GM23338 (cell line): ENCODE results near the gene NUCB1. TPM values are rescaled to one million over a fixed set of nuclear protein-coding genes. Genes with fewer than 3 reads are reported as not detected.
A peak's percentile ranks its signal among the peaks of the same experiment; 100 is the strongest.

Experiments
- ATAC-seq: fragments of 200-7000 bp; cut with Tn5 transposase; 3 replicates; pipeline ENCODE4 v1.9.1; 2020
- DNase-seq: peaks from one replicate; pipeline ENCODE4 v3.0.0-alpha.2; 2015; ENCODE audit warnings: low spot score
- H2AFZ ChIP-seq: fragments of 200-600 bp; sonication (generic); 2 replicates; pipeline ENCODE4 v1.8.0; 2016; ENCODE audit warnings: antibody characterized with exemption, mild to moderate bottlenecking, moderate library complexity
- H3F3A ChIP-seq: fragments of 200-600 bp; sonication (generic); replicated peaks from 2 replicates; pipeline ENCODE4 v1.8.0; 2017; ENCODE audit warnings: antibody characterized with exemption, mixed run types, low read depth
- H3K27ac ChIP-seq: fragments of 200-600 bp; sonication (generic); 2 replicates; pipeline ENCODE4 v1.6.1; 2016; ENCODE audit warnings: low read depth
- H3K27me3 ChIP-seq: fragments of 200-600 bp; sonication (generic); 2 replicates; pipeline ENCODE4 v1.8.0; 2016; ENCODE audit warnings: mild to moderate bottlenecking, mixed run types, moderate library complexity; ENCODE audit not compliant: insufficient read depth
- H3K36me3 ChIP-seq: fragments of 200-600 bp; sonication (generic); 2 replicates; pipeline ENCODE4 v1.8.0; 2016; ENCODE audit warnings: mild to moderate bottlenecking; ENCODE audit not compliant: insufficient read depth
- H3K4me1 ChIP-seq: fragments of 200-600 bp; sonication (generic); 2 replicates; pipeline ENCODE4 v1.8.0; 2016; ENCODE audit warnings: mild to moderate bottlenecking, moderate library complexity; ENCODE audit not compliant: insufficient read depth
- H3K4me2 ChIP-seq: fragments of 200-600 bp; sonication (generic); 2 replicates; pipeline ENCODE4 v1.7.1; 2017; ENCODE audit warnings: mixed run types
- H3K4me3 ChIP-seq: fragments of 200-600 bp; sonication (generic); 2 replicates; pipeline ENCODE4 v1.6.1; 2016; ENCODE audit warnings: mixed run types
- H3K79me2 ChIP-seq: fragments of 200-600 bp; sonication (generic); replicated peaks from 2 replicates; pipeline ENCODE4 v1.8.0; 2017; ENCODE audit warnings: mild to moderate bottlenecking; ENCODE audit not compliant: insufficient read depth
- H3K9me2 ChIP-seq: fragments of 200-600 bp; sonication (generic); 2 replicates; pipeline ENCODE4 v1.8.0; 2017; ENCODE audit not compliant: insufficient read depth
- H4K20me1 ChIP-seq: fragments of 200-600 bp; sonication (generic); replicated peaks from 2 replicates; pipeline ENCODE4 v1.8.0; 2017; ENCODE audit warnings: mild to moderate bottlenecking; ENCODE audit not compliant: insufficient read depth
- H3K27ac Mint-ChIP-seq: 2 replicates; pipeline ENCODE4 v1.8.0; 2020; ENCODE audit warnings: inconsistent platforms, mild to moderate bottlenecking, moderate library complexity, mixed read lengths
- H3K27me3 Mint-ChIP-seq: 3 replicates; pipeline ENCODE4 v1.8.0; 2022; ENCODE audit warnings: low read depth, mild to moderate bottlenecking, moderate library complexity, mixed read lengths, inconsistent platforms; ENCODE audit not compliant: insufficient read depth, poor library complexity
- H3K36me3 Mint-ChIP-seq: 3 replicates; pipeline ENCODE4 v1.8.0; 2021; ENCODE audit warnings: low read depth, mild to moderate bottlenecking, inconsistent platforms, moderate library complexity, mixed read lengths
- H3K4me1 Mint-ChIP-seq: 3 replicates; pipeline ENCODE4 v1.8.0; 2020; ENCODE audit warnings: mild to moderate bottlenecking, inconsistent platforms, mixed read lengths
- H3K4me3 Mint-ChIP-seq: 3 replicates; pipeline ENCODE4 v1.8.0; 2021; ENCODE audit warnings: moderate library complexity, mild to moderate bottlenecking, inconsistent platforms, mixed read lengths
- H3K9me3 Mint-ChIP-seq: 3 replicates; pipeline ENCODE4 v1.8.0; 2020; ENCODE audit warnings: moderate library complexity, mild to moderate bottlenecking, inconsistent platforms, mixed read lengths
- CREB1 ChIP-seq: fragments of 250-450 bp; sonication (Bioruptor Pico); IDR thresholded peaks from 2 replicates; pipeline ENCODE4 v1.5.0; 2020; ENCODE audit warnings: low read depth, mild to moderate bottlenecking, moderate library complexity
- JUNB ChIP-seq: IDR thresholded peaks from one replicate; pipeline ENCODE4 v1.6.1; 2016; ENCODE audit warnings: antibody characterized with exemption; ENCODE audit not compliant: unreplicated experiment
- NANOG ChIP-seq: IDR thresholded peaks from 2 replicates; pipeline ENCODE4 v1.6.1; 2016; ENCODE audit warnings: antibody characterized with exemption, borderline replicate concordance
- POLR2AphosphoS5 ChIP-seq: IDR thresholded peaks from 2 replicates; pipeline ENCODE4 v1.6.1; 2016; ENCODE audit warnings: antibody characterized with exemption, low read depth
- ZNF462 ChIP-seq: fragments of 250-450 bp; sonication (Bioruptor Pico); IDR thresholded peaks from 2 replicates; pipeline ENCODE4 v1.5.0; 2020; ENCODE audit warnings: mild to moderate bottlenecking, moderate library complexity
- polyA plus RNA-seq: library from polyadenylated mRNA; unstranded; fragments of >200 nt; fragmentation: Nextera tagmentation; extraction: Ambion mirVana; gene quantifications from 2 replicates; pipeline ENCODE4 v1.2.1, GENCODE V29; 2016
- total RNA-seq: library from RNA; depleted of rRNA; stranded (reverse); fragments of >200 nt; shearing (Covaris generic); gene quantifications from 2 replicates; pipeline ENCODE4 v1.2.3, GENCODE V29; 2014

The NUCB1 gene
- total and polyA plus RNA-seq, 2 experiments from 2014 or later, result 57.1 to 163 TPM

- no peak for TF ChIP-seq ZNF462 (CRISPR knock-in tag)
- TF ChIP-seq CREB1, result no peak
Observed at GRCh38 chr19:48928164-48929025, 28.3 kb downstream of the NUCB1 start (continued).

- Mint-ChIP-seq H3K9me3 (no peaks in the 10 kb centered on the region; the same call in 2 of the 3 replicates), H3K36me3 (no peaks in the 10 kb centered on the region), H3K27ac (peak within 1 kb of the TSS; percentile 45), H3K4me1 (peaks cover 14% of the 10 kb centered on the region), H3K4me3 (peak within 1 kb of the TSS; percentile 82), H3K27me3 (peaks cover 27% of the 10 kb centered on the region)
- Histone ChIP-seq H3F3A (peaks cover 11% of the 10 kb centered on the region; the same call in 1 of the 2 replicates), H2AFZ (peak within 1 kb of the TSS; percentile 87), H3K9me2 (no peaks in the 10 kb centered on the region), H3K4me1 (peaks cover 16% of the 10 kb centered on the region), H3K4me3 (peak within 1 kb of the TSS; percentile 54), H3K4me2 (peak within 1 kb of the TSS; percentile 78), H3K27me3 (peaks cover 33% of the 10 kb centered on the region), H4K20me1 (no peaks in the 10 kb centered on the region), H3K27ac (no peak within 1 kb of the TSS), H3K36me3 (no peaks in the 10 kb centered on the region), H3K79me2 (no peaks in the 10 kb centered on the region)
- TF ChIP-seq NANOG, result no peak
- TF ChIP-seq POLR2AphosphoS5, result peak; percentile 88
- TF ChIP-seq CREB1, result peak; percentile 65
- no peak for TF ChIP-seq JUNB
- DNase-seq, result peak; percentile 100
- ATAC-seq, result peak; percentile 95
Observed at GRCh38 chr19:48933382-48933932, 33.3 kb downstream of the NUCB1 start, which contains the start of gene DHDH. TSS of gene DHDH (plus strand) at chr19:48933699. CDS start at chr19:48933722, 23 bp downstream.
